GM21447 (cell line): ENCODE measurements around the gene PIK3R6.
"Not testable (repeated sequence)": the region's sequence is repeated elsewhere in the genome, so short reads cannot be mapped to it uniquely, and the experiment has no call there.

ENCODE experiments used
- ATAC-seq: cut with Tn5 transposase; IDR thresholded peaks from one replicate; pipeline ENCODE4 v1.9.1; 2021; ENCODE audit not compliant: unreplicated experiment

Gene PIK3R6

DNA sequence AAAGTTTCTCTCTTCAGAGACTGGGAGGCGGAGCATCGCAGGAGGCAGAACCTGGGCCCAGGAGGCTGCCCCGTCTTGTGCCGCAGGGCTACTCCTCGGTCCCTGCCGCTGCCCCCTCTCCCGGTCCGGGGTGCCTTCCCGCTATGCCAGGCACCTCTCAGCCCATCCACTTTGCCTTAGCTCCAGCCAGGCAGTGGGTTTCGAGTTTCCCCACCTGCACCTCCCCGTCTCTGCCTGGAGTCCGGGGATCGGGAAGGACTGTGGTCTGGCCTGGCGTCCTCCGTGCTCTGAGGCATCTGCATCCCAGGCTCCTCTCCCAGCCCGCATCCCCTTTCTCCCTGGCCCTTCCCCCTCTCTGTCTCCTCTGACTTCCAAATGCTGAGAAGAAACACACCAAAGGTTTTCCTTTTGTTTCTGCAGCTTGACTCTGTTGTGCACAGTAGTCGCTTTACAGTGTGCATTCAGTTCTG lies 26.8 kb upstream of the PIK3R6 start:
- no peak for ATAC-seq

- ATAC-seq = no peak
Measured at GRCh38 chr17:8893621-8894201, 26.2 kb upstream of the PIK3R6 start.

DNA sequence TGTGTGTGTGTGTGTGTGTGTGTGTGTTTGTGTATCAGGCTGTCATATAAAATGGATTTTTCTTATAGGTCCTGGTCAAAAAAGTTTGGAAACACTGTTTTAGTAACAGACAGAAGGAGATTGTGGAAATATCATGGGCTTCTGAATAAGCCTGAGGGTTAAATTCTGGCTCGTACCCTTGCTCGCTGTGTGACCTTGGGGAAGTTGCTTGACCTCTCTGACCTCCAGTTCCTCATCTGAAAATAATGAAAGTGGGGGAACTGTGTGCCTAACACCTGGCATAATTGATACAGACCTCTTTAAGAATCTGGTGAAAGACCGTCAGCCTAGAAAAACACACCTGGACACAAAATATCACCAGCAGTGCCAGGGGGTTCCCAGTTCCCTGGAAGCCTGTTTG lies 25.6 kb upstream of the PIK3R6 start:
- no peak for ATAC-seq

GRCh38 chr17:8892338-8892690 lies 24.8 kb upstream of the PIK3R6 start:
- ATAC-seq = peak; percentile 60

DNA sequence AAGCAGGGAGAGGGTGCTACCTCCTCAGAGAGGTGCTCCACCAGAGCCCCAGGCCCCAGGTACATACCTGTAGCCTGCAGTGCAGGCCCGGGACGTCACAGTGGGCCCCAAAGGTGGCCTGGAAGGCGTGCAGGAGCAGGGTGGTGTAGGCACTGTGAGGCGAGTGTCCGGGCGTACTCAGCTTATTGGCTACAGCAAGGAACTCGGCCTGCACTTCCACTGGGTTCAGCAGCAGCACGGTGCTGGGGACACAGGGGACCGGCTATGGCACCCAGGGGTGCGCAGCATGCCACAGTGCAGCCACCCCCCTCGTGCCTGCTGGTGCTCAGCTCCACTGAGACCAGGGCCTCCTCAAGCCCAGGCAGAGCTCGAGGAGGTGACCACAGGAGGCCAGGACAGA lies 23.2 kb upstream of the PIK3R6 start:
- ATAC-seq = no peak

DNA sequence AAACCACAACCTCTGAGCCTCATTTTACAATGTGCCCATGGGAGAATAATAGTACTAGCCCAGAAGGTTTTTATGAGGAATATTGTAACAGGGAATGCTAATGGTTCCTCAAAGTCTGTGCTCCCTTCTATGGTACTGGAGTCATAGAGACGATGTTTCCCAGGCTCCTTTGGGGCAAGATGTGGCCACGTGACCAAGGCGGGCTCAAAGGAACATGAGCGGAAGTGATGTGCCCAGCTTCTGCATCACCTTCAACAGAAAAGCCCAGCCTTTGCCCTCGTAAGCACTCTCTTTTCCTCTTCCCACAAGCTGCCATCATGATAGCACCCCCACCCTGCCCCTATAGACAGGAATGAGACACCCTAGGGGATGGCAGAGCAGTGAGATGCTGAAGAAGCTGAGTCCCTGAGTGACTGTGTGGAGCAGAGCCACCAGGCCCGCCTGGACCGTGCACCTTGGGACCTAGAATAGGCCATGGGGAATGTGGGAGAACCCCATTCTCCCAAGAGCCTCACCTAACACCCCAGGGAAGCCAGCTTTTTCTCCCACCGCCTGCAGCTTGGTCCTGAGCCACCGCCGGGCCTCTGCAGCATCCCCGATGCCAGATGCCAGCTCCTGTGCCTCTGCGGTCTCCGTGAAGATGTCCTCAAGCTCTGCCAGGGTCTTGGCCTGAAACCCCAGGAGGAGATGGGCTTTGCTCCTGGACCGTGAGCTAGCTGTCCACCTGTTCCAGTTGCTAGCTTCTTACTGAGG lies 22.2 kb upstream of the PIK3R6 start:
- no peak for ATAC-seq

DNA sequence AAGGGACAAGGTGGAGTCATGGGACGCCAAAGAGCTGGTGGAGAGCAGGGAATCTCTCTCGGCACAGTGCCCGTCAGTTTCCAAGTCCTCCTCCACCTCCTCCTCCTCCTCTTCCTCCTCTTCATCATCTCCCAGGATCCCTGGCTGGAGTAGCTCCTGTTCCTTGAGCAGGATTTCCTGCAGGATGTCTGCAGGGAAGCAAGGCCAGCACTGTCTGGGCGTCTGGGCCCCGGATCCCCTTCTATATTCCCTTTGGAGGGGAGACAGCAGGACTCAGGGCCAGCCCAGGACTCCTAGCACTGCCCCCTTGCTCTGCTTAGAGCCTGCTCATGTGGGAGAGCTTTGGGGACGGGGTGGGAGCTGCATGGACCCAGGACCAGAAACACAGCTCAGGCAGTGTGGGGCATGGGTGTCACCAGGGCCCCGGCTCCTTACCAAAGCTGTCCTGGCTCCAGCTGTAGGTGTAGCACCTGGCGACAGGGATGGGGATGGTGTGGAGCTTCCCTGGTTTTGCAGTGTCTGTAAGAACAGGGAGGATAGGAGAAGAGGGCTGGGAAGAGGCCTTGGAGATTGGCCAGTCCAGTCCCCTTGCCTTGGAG lies 21.3 kb upstream of the PIK3R6 start:
- no peak for ATAC-seq

GRCh38 chr17:8887834-8888703 lies 20.6 kb upstream of the PIK3R6 start:
- no peak for ATAC-seq

DNA sequence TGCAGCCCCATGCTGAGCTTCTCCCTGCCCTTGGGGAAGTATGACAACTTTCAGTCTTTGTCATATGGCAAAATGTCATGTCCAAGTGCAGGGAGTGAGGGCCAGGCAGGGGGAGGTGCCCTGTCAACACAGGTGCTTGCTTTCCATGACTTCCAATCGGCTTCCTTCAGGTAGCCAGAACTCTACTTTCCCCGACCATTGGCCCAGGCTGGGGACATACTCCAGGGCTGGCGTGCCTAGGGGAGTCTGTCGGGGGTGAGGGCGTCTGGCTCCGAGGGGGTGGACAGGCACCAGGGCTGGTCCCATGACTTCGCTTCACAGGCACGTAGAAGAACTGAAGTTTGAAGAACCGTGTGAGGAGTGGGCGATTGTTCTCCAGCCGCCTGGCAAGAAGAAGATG lies 19.8 kb upstream of the PIK3R6 start:
- ATAC-seq = no peak

GRCh38 chr17:8885967-8886684 lies 18.7 kb upstream of the PIK3R6 start:
- no peak for ATAC-seq

GRCh38 chr17:8885163-8885966 lies 17.9 kb upstream of the PIK3R6 start:
- not testable (repeated sequence) for ATAC-seq

GRCh38 chr17:8884336-8884990 lies 17.0 kb upstream of the PIK3R6 start:
- ATAC-seq = no peak

GRCh38 chr17:8883353-8883752 lies 15.9 kb upstream of the PIK3R6 start:
- no peak for ATAC-seq

DNA sequence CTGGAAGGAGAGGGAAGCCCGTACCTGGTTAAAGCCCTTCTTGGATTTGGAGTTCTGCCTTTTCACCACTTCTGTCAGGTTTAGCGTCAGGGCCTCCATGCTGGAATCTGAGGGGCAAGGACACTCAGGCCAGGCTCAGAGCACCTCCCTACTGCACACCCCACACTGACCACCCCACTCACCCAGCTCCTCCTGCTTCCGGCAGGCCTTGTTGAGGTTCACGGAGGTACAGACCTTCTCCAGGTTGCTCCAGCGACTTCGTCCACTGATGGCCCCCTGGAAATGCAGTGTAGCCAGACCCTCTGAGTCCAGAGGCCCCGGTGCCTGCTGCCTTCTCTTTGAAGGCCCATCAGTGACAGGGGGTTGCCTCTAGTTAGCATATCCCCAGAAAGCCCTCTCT lies 14.1 kb upstream of the PIK3R6 start:
- no peak for ATAC-seq

- no peak for ATAC-seq
Measured at GRCh38 chr17:8880466-8880865, 13.0 kb upstream of the PIK3R6 start.

- ATAC-seq = no peak
Measured at GRCh38 chr17:8879410-8879809, 11.9 kb upstream of the PIK3R6 start.

GRCh38 chr17:8877984-8878383 lies 10.5 kb upstream of the PIK3R6 start:
- no peak for ATAC-seq

- no peak for ATAC-seq
Measured at GRCh38 chr17:8875957-8876356, 8.5 kb upstream of the PIK3R6 start.

- ATAC-seq = no peak
Measured at GRCh38 chr17:8875436-8875835, 8.0 kb upstream of the PIK3R6 start.
